ENCODE data around the gene S100Z. TPM values are rescaled to one million over a fixed set of nuclear protein-coding genes. Genes with fewer than 3 reads are reported as not detected.

The S100Z gene
- total and polyA plus RNA-seq, 2 donors (not counting 1 experiment from before 2014, with no cell fraction given): 1.0 to 2.4 TPM

DNA sequence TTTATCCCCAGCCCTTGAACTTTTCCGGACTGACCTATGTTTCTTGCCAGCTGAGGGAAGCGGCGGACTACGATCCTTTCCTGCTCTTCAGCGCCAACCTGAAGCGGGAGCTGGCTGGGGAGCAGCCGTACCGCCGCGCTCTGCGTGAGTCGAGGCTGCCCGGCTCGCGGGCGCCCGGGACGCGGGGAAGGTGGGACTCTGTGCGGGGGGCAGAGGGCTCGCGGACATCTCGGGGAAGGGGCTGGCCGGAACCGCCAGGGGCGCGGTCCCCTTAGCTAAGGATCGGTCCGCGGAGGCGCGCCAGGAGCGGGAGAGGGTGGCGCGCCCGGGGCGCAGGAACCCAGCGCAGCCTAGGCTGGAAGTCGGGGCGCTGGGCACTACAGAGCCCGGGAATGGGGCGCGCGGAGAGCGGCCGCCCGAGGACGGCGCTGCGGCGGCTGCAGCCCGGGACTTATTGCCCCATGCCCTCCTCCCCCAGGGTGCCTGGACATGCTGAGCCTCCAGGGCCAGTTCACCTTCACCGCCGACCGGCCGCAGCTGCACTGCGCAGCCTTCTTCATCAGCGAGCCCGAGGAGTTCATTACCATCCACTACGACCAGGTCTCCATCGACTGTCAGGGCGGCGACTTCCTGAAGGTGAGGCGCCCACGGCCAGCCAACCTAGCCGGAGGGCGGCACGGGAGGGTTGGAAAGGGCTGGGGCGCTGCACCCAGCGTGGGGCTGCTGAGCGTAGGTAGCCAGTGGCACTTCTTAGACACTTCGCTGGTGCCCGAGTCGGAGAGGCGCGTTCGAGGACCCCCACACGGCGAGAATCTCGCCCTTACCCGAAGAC is 104.0 kb downstream of the S100Z start:
- CTCF ChIA-PET: no interaction called here
- POLR2A ChIA-PET: no interaction called here
- H3K27me3 Mint-ChIP-seq: peaks cover 41% of the 10 kb centered on the region

DNA sequence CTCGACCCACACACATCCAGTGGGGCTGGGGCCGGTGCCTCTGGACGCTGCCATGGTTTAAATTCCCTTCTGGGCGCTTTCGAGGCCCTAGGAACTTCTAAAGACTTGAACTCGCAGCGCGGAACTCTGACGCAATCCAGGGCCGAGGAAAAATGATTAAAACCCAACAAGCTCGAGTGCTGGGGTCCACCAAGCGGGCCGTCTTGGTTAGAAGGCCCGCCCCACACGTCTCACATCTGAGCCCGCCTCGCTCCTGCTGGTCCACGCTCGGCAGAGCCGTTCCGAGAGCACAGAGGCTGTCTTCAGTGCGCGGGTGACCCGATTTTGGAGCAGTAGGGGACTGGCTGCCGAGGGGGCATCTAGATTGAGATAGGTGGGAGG is 104.6 kb downstream of the S100Z start:
- CTCF ChIA-PET: no interaction called here
- WGBS (ENCODE audit: insufficient coverage): 7% methylated on average over 23 of the region's 25 CpGs
- no peaks in the 10 kb centered on the region for H3K36me3 ChIP-seq (replicated peaks in 1 of 2; ENCODE audit: control extremely low read depth in 1 of 2, control insufficient read depth in 1 of 2, extremely low read depth in 1 of 2, insufficient read depth in 2 of 2, low read length in 1 of 2)

More for the DNA sequence above, 104.0 kb downstream of the S100Z start:
- 2% methylated on average over 77 of the region's 81 CpGs for WGBS (ENCODE audit: insufficient coverage)
- TF ChIP-seq EZH2 (IDR thresholded peaks at IDR 0.05; ENCODE audit: borderline replicate concordance, insufficient read depth, low read depth, low read length, poor library complexity, severe bottlenecking): no peak
- Histone ChIP-seq H3K4me2 (replicated peaks; ENCODE audit: low read depth, low read length, poor library complexity, severe bottlenecking) (peak overlapping the region; percentile 25), H4K20me1 (ENCODE audit: control insufficient read depth, insufficient read depth, low read length, poor library complexity, severe bottlenecking) (no peaks in the 10 kb centered on the region), H3K9me3 (ENCODE audit: control extremely low read depth in 1 of 3, control insufficient read depth in 2 of 3, insufficient read depth in 1 of 3, low read length in 2 of 3) (no peaks in the 10 kb centered on the region), H2AFZ (ENCODE audit: insufficient read depth, low read depth, low read length, poor library complexity, severe bottlenecking) (peak overlapping the region; percentile 22), H3K9ac (ENCODE audit: low read length) (no peak overlapping the region), H3K27ac (ENCODE audit: low read length in 2 of 2) (no peak overlapping the region), H3K27me3 (replicated peaks in 1 of 4; ENCODE audit: control extremely low read depth in 1 of 4, control insufficient read depth in 3 of 4, insufficient read depth in 4 of 4, low read length in 3 of 4) (peaks cover 0 to 33% (median 18%) of the 10 kb centered on the region in 4 experiments), H3K36me3 (replicated peaks in 1 of 2; ENCODE audit: control extremely low read depth in 1 of 2, control insufficient read depth in 1 of 2, extremely low read depth in 1 of 2, insufficient read depth in 2 of 2, low read length in 1 of 2) (no peaks in the 10 kb centered on the region), H3K4me1 (ENCODE audit: control insufficient read depth in 2 of 2, insufficient read depth in 2 of 2, low read length in 2 of 2) (peaks cover 8 to 12% of the 10 kb centered on the region in 2 donors), H3K4me3 (ENCODE audit: control extremely low read depth in 1 of 5, extremely low read depth in 1 of 5, insufficient read depth in 1 of 5, low read depth in 2 of 5, low read length in 4 of 5) (no peak overlapping the region), H3K79me2 (ENCODE audit: control insufficient read depth, insufficient read depth, low read length) (no peaks in the 10 kb centered on the region)
- DNase-seq (no peak), ATAC-seq (ENCODE audit: low read depth) (no peak)
- peaks cover 6% of the 10 kb centered on the region for H3K4me1 Mint-ChIP-seq
- no peak overlapping the region for H3K4me3 Mint-ChIP-seq
- no peak overlapping the region for H3K27ac Mint-ChIP-seq
- intact Hi-C loops (cut with micrococcal nuclease): no loop called here
- H3K9me3 Mint-ChIP-seq (ENCODE audit: insufficient read depth): no peaks in the 10 kb centered on the region

More for the DNA sequence above, 104.6 kb downstream of the S100Z start:
- Histone ChIP-seq H3K9me3 (ENCODE audit: control extremely low read depth in 1 of 3, control insufficient read depth in 2 of 3, insufficient read depth in 1 of 3, low read length in 2 of 3) (no peaks in the 10 kb centered on the region), H3K79me2 (ENCODE audit: control insufficient read depth, insufficient read depth, low read length) (no peaks in the 10 kb centered on the region), H3K4me3 (ENCODE audit: control extremely low read depth in 1 of 5, extremely low read depth in 1 of 5, insufficient read depth in 1 of 5, low read depth in 2 of 5, low read length in 4 of 5) (no peak overlapping the region), H3K27ac (ENCODE audit: low read length in 2 of 2) (no peak overlapping the region), H4K20me1 (ENCODE audit: control insufficient read depth, insufficient read depth, low read length, poor library complexity, severe bottlenecking) (no peaks in the 10 kb centered on the region), H3K27me3 (replicated peaks in 1 of 4; ENCODE audit: control extremely low read depth in 1 of 4, control insufficient read depth in 3 of 4, insufficient read depth in 4 of 4, low read length in 3 of 4) (peaks cover 0 to 33% (median 18%) of the 10 kb centered on the region in 4 experiments), H3K4me2 (replicated peaks; ENCODE audit: low read depth, low read length, poor library complexity, severe bottlenecking) (peak overlapping the region; percentile 25), H3K9ac (ENCODE audit: low read length) (no peak overlapping the region), H2AFZ (ENCODE audit: insufficient read depth, low read depth, low read length, poor library complexity, severe bottlenecking) (peak overlapping the region; percentile 22), H3K4me1 (ENCODE audit: control insufficient read depth in 2 of 2, insufficient read depth in 2 of 2, low read length in 2 of 2) (peaks cover 8 to 12% of the 10 kb centered on the region in 2 donors)
- Mint-ChIP-seq H3K27ac (no peak overlapping the region), H3K9me3 (ENCODE audit: insufficient read depth) (no peaks in the 10 kb centered on the region), H3K4me1 (peaks cover 6% of the 10 kb centered on the region), H3K4me3 (no peak overlapping the region), H3K27me3 (peaks cover 41% of the 10 kb centered on the region)
- POLR2A ChIA-PET: no interaction called here
- no peak for TF ChIP-seq EZH2 (IDR thresholded peaks at IDR 0.05; ENCODE audit: borderline replicate concordance, insufficient read depth, low read depth, low read length, poor library complexity, severe bottlenecking)
- TF ChIP-seq, protein P1, sequence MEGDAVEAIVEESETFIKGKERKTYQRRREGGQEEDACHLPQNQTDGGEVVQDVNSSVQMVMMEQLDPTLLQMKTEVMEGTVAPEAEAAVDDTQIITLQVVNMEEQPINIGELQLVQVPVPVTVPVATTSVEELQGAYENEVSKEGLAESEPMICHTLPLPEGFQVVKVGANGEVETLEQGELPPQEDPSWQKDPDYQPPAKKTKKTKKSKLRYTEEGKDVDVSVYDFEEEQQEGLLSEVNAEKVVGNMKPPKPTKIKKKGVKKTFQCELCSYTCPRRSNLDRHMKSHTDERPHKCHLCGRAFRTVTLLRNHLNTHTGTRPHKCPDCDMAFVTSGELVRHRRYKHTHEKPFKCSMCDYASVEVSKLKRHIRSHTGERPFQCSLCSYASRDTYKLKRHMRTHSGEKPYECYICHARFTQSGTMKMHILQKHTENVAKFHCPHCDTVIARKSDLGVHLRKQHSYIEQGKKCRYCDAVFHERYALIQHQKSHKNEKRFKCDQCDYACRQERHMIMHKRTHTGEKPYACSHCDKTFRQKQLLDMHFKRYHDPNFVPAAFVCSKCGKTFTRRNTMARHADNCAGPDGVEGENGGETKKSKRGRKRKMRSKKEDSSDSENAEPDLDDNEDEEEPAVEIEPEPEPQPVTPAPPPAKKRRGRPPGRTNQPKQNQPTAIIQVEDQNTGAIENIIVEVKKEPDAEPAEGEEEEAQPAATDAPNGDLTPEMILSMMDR (IDR thresholded peaks at IDR 0.05): no peak
- ATAC-seq (ENCODE audit: low read depth) (no peak), DNase-seq (no peak)
- intact Hi-C loops (cut with micrococcal nuclease): no loop called here
